Stimulated activated CD8-positive, alpha-beta memory T cell treated with anti-CD3 and anti-CD28 coated beads, Interleukin-2, amount 100 ng/mL, for 48 hours (primary cell): ENCODE results near the gene LY6G6D.

Experiments
- DNase-seq, 2 donors: peaks; one replicate each; pipeline ENCODE4 v3.0.0-alpha.2; 2020; ENCODE audit warnings: low read depth in 2 of 2

LY6G6D gene

DNA sequence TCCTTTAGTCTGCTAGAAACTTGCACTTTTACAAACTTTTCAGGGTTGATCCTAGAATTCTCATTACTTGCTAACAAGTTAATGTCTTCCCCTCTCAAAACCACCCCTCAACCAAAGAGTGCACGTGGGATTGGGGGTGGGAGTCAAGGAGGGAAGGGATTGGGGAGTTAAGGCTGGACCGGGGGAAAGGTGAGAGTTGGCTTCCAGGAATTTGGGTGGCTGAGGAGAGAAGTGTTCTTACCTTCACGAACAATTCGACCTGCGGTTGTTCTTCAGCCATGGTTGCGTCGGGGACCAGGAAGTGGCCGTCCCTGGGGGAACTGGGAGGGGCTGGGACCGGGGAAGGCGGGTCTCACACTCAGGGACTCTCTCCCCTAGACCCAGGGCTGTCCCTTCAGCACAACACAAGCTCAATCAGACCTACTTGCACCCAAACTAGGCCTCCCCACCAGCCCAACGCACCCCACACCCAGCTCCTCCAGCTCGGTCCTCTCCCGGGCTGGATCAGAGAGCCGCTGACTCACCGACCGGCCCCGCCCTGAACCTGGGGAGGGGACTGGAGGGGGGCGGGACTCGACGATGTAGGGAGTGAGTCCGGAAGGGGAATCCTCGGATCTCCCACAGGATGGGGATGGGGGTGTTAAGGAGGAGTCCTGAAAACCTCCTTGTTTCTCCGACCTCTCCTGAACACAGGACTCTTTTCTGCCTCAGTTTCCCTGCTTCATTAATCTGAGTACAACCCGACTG lies 21.0 kb downstream of the LY6G6D start, which contains the start of gene CLIC1:
Gene CLIC1, minus strand, starts transcription at position 510 of the 747 bp plus-strand sequence. Its CDS starts 230 bp downstream, at position 280.
- DNase-seq = peak; percentile 76 to 78

DNA sequence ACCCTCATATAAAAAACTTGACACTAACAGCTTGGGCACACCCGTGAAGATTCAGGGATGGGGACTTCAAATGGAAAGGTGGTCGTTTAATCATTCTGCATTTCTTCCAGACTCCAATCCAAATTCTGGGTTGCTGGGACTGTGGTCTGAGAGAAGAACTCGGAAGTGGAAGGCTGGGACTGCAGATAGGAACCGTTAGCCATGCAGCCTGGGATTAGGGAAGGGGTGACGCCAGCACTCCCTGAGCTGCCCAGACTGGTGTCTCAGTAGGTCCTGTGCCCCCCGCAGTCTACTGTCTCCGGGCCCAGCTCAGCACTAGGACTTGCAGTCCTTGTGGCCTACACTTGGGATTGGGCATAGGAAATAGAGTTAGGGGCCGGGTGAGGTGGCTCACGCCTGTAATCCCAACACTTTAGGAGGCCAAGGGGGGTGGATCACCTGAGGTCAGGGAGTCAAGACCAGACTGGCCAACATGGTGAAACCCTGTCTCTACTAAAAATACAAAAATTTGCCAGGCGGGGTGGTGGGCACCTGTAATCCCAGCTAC lies 21.7 kb downstream of the LY6G6D start:
- no peak for DNase-seq

DNA sequence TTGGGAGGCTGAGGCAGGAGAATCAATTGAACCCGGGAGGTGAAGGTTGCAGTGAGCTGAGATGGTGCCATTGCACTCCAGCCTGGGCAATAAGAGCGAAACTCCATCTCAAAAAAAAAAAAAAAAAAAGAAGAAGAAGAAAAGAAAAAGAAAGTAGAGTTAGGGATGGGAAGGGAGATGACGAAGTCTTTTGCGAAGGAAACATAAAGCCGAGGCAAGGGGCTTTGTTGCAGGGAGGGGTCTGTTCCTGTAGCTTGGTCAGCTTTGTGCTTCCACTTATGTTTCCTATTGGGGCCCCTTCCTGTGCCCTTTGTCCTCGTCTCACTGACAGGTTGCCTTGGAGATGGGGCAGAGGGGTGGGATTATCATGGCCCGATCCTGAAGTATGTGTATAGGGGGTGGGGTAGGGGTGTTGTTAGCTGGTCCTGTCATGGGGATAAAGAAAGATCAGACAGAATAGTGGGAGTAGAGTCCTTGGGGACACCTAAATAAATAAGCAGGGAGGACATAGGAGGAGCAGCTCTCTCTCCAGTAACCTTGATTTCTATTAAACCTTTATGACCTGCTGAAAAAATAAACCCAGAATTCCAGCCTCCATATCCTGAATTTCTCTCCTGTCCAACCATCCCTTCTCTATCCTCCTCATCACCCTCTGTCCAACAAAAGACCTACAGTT lies 22.3 kb downstream of the LY6G6D start:
- DNase-seq = no peak

DNA sequence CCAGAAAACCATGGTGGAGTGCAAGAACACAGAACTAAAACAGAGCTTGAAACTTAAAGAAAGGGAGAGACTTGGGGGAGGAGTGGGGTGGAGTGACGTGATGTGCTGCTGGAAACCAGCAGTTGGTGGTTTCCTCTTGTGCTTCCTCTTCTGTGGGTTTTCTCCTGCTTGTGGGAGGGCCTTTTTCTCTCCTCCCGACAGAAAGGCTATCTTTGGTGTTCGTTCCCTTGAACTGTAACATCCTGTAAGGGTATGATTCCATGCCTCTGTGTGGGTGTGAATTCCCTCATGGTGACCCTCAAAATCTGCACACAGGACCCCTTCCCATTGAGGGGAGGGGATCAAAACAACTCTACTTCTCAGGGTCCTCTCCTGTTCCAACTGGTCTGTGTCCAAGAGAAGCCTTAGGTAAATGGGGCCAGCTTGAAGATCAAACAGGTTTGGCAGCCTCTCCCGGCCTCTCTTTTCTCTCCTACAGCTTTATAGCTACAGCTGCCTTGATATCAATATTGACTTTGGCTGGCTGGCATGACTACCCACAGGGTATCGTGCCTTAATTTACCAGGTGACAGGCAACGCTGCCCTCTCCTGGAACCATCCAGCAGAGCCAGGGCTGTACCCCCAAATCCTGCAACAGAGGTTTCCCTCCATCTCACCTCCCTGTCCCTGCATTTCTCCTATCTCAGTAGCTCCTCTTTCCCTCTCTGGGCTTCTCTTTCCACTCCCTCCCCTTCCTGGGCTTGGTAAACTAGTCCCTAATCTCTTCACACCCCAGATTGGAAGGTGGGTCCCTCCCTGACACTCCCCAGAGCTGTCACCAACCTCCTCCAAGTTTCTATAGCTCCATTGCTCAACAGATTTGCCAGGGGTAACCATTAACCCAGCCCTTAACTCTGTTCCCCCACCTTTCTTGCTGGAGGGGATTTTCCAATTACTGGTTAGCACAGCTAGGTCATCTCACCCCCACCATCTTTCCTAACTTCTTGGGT lies 23.1 kb downstream of the LY6G6D start:
- DNase-seq = peak in 1 of 2 donors; percentile 43

DNA sequence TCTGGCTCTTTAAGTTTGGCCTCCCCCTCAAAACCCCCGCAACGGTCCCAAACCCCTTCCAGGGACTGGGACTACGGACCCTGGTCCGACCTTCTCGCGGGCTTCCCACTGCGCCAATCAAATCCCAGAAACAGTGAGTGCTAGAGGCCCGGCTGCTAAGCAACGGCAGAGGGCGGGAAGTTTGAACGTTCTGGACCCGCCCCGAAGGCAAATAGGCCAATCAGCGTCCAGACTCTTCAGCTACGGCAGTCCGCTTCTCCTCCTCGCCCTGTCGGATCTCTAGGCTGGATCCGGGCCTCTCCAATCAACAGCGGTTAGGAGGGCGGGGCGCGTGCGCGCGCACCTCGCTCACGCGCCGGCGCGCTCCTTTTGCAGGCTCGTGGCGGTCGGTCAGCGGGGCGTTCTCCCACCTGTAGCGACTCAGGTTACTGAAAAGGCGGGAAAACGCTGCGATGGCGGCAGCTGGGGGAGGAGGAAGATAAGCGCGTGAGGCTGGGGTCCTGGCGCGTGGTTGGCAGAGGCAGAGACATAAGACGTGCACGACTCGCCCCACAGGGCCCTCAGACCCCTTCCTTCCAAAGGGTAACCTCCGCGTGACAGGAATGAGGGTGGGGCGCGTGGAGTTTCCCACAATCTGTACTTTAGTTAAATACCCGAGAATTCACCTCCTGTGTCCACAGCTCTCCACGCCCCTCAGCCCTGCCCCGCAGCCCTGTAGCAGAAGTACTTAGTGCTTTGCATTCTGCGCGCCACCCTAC lies 24.7 kb downstream of the LY6G6D start, which contains the start of gene MSH5:
Gene MSH5, plus strand, starts transcription at position 367 of the 758 bp plus-strand sequence. CDS start 462 bp downstream, outside the sequence.
- DNase-seq = peak; percentile 91 to 96

DNA sequence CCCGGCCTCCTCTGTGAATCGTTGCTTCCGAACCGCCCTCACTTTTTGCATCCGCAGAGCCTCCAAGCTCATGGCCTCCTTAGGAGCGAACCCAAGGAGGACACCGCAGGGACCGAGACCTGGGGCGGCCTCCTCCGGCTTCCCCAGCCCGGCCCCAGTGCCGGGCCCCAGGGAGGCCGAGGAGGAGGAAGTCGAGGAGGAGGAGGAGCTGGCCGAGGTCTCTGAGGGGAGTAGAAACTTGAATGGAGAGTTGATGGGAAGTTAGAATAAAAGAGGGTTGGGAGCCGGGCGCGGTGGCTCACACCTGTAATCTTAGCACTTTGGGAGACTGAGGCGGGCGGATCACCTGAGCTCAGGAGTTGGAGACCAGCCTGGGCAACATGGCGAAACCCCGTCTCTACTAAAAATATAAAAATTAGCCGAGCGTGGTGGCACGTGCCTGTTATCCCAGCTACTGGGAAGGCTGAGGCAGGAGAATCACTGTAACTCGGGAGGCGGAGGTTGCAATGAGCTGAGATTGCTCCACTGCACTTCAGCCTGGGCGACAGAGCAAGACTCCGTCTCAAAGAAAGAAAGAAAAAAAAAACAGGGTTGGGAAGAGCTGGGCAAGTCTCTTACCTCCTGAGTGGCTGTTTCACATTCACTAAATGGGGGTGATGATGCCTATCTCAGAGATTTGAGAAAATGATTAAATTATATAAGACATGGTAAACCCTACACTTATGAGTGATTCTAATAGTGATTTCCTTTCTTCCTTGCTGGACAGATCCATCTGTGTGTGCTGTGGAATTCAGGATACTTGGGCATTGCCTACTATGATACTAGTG lies 25.5 kb downstream of the LY6G6D start:
- DNase-seq = no peak

DNA sequence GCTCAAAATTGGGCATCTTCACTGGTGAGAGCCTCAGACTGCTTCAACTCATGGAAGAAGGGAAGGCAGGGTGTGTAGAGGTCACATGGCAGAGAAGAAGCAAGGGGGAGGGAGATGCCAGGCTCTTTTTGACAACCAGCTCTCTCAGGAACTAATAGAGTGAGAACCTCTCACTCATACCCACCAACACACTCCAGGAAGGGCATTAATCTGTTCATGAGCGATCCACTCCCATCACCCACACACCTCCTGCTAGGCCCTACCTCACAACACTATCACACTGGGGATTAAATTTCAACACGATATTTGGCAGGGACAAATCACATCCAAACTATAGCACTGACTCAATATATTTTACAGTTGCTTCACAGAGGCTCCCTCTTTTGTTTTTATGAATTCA lies 26.7 kb downstream of the LY6G6D start:
- DNase-seq = no peak

DNA sequence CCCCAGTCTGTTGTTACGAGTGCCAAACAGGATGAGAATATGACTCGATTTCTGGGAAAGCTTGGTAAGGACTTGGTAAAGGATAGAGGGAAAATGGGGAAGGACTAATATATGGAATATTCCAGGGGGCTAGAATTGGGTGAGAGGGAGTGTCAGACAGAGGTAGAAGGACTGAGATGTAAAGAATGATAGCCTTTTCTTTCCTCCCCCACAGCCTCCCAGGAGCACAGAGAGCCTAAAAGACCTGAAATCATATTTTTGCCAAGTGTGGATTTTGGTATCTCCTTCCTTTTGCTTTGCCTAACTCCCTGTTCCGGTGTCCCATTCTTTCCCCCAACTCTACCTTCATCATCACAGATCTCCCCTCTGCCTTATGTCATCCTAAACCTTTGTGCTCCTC lies 27.7 kb downstream of the LY6G6D start:
- DNase-seq = no peak

DNA sequence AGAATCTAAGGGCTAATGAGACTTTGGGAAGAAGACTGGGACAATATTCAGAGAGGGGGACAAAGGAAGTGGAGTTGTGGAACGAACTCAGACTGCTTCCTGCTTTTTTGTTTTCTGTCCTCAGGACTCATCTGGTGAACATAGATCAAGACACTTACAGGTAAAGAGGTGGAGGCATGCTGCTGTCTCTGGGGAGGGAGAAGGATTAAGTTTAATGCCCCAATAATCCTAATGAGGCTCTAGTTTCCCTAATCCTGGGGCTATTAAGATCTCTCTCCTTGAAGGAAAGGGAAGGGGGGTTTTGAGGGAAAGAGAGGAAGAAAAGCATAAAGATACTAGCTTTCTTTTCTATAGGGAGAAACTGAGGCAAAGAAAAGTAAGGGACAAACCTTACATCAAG lies 29.3 kb downstream of the LY6G6D start:
- DNase-seq = no peak

DNA sequence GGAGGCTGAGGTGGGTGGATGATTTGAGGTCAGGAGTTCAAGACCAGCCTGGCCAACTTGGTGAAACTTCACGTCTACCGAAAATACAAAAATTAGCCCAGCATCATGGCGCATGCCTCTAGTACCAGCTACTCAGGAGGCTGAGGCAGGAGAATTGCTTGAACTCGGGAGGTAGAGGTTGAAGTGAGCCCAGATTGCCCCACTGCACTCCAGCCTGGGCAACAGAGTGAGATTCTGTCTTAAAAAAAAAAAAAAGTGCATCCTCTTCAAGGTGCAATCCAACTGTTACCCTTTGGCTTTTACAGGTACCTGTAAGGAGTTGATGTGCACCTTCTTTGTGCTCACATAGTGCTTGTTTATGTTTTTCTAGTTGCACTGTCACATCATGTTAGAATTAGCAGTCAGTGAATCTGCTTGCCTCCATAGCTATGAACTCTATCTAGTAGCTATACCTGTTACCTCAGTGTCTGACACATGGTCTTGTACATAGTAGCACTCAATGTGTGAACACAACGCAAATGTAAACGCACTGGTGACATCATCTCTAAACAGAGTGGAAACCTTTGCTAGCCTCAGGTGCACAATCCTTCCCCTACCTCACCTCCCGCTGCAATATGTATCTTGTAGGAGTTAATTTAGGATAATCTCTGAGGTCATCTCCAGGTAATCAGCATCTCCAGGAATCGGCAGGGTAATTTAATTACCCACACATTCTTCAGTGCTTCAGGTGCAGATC lies 34.3 kb downstream of the LY6G6D start:
- DNase-seq = no peak

DNA sequence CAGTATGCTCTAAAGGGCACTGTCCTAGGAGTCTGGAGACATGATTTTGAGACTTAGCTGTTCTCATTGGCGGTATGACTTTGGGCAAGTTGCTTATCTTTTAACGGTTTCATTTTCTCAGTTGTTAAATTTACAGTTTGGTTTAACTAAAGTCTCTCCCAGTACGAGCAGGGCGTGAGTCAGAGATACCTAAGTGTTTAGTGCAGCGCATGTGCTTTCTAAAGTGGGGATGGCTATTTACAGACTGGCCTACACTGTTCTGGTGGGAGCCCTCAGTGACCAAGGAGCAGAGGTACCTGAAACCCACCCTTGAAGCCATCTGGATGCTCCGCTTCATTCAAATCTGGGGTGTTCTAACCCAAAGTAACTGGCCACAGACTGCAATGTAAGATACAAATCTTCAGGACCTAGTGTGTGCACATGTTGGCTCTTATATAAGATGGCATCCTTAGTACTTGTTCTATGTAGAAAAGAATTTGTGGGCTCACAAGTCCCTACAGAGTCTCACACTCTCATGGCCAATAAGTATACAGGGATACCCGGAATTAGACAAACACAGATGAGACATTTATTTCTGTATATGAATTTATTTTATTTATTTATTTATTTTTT lies 35.4 kb downstream of the LY6G6D start:
- no peak for DNase-seq

DNA sequence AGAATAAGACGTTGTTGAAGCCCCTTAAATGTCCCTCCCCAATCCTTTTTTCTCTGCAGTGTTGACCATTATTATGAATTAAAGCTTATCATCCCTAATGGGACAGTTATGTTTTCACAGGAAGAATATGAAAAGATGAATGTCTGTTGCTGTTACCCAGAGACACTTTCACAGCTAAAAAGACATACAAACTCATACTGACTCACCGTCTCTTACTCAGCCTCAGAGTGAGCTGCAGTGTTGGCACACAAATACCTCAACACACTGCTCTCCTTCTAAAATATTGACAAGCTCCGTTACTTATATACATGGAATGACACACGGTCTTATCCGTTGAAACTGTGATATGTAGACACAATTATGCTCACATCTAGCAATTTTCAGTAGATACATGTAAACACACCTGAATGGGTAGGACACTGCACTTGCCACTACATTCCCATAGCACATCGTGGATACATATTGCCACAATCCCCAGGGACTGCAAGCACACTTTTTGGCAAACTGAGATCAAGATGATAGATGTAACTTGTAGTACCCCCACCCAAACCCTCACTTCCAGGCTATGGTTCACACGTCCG lies 37.7 kb downstream of the LY6G6D start:
- DNase-seq = no peak

DNA sequence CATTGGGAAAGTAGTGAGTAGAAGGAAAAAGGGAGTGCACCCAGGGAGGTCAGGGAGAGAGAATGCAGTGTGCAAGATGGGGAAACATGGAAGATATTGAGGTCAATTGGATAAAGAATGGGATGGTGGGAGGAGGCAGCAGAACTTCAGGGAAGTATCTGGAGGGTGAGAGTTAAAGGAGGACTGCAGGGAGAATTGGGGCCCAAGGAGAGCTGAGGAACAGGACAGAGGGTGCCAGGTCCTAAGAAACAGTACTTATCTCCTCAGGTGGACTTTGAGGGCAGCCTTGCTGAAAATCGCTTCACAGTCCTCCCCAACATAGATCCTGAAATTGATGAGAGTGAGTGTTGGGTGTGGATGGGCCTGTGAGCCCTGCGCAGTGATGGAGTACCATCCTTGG lies 43.1 kb downstream of the LY6G6D start:
- no peak for DNase-seq

DNA sequence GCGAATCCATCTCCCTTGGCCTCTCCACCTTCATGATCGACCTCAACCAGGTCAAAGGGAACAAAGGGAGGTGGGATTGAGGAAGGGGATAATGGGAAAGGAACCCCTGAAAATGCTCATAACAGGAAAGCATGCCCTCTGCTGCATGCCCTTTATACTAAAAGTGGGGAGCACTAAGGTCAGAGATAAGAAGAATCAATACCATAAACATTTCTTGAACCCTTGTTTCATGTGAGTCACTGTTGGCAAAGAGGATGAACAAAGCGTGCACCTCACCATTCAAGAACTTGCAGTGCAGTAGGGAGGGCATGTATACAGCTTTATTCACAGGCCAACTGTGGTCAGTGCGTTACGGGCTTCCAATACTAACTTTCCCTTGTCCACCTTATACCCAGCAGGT lies 45.6 kb downstream of the LY6G6D start:
- no peak for DNase-seq

DNA sequence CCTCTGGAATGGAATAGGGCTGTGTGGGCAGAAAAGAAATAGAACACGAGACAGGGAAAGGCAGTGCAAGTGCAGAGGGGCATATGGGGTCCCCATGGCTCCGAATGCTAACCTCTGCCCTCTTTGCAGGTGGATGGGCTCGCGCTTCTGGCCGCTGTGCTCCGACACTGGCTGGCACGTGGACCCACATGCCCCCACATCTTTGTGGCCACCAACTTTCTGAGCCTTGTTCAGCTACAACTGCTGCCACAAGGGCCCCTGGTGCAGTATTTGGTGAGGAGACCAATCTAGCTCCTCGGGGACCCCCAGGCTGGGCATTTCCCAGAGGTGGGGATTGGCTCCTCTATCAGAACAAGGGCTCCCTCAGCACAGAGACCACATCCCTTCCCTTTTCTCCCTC lies 46.2 kb downstream of the LY6G6D start:
- DNase-seq = no peak

DNA sequence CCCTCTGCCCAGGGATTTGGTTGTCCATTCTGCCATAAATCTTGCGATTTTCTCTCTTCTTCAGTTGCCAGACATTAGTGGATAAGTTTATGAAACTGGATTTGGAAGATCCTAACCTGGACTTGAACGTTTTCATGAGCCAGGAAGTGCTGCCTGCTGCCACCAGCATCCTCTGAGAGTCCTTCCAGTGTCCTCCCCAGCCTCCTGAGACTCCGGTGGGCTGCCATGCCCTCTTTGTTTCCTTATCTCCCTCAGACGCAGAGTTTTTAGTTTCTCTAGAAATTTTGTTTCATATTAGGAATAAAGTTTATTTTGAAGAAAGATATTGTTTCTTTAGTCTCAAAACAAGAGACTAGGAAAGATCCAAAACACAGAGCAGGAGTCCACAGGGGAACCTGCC lies 47.2 kb downstream of the LY6G6D start, which contains the start of gene SAPCD1:
Gene SAPCD1, plus strand, starts transcription at position 301 of the 400 bp plus-strand sequence. CDS start 399 bp downstream, outside the sequence.
- no peak for DNase-seq

DNA sequence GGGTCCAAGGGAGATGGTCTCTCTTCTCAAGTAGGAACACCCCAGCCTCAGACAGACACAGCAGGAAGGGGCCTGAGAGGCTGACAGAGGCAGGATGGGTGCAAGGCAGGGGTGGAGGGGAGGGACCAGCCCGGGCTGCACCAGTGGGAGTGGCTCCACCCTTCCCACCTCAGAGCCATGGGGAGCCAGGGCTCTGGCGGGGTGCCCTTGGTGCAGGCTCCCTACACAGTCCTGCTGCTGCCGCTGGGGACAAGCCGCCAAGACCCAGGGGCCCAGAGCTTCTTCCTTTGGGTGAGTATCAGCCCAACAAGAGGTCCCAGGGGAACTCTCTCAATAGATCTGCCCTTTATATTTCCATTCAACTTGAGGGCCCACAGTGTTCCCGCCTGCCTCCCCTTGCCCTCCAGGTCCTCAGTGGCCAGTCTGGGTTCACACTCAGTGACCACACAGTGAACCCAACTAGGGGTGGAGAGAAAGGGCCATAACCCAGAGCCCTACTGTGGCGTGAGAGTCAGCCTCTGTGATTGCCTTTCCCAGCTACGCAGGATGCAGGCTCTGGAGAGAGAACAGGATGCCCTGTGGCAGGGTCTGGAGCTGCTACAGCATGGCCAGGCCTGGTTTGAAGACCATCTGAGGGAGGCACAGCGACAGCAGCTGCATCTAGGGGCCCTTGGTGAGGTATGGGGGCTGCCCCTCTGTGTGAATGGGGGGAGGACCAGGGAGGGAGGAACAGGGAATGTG lies 47.9 kb downstream of the LY6G6D start:
- no peak for DNase-seq

DNA sequence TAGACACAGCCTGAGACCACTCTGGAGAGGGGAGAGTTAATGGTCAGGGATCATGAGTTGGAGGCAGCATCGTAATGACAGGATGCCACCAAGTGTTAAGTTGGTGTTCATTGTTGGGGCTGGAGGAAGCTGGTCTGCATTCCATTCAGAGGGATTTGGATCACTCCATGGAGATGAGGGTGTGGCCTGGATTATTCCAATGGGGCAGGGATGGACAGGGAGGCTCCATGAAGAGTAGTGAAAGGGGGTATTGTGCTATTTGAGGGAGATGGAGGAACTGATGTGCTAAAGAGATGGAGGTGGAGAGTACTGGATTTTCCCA lies 48.4 kb downstream of the LY6G6D start:
- no peak for DNase-seq
